Right ventricle myocardium superior (tissue), 1 donor: ENCODE measurements around the gene RANBP17. TPM values are rescaled to one million over a fixed set of nuclear protein-coding genes. Genes with fewer than 3 reads are reported as not detected.
"Not testable (repeated sequence)": the region's sequence is repeated elsewhere in the genome, so short reads cannot be mapped to it uniquely, and the experiment has no call there.

Source experiments
- ATAC-seq: fragments of 200-7000 bp; cut with Tn5 transposase; one replicate; pipeline ENCODE4 v1.9.1; 2020; ENCODE audit warnings: mild to moderate bottlenecking; ENCODE audit not compliant: poor library complexity
- DNase-seq: peaks from one replicate; pipeline ENCODE4 v3.0.0-alpha.2; 2020
- intact Hi-C: fragments of 100-400 bp; cut with DNase I; formaldehyde crosslinking; loops from one replicate; pipeline ENCODE4 v1.11.2; 2022
- total RNA-seq: library from RNA; stranded (reverse); fragmentation: NEBNext Ultra II Directional; extraction: Animal tissue kit (Norgen Biotek cat#: 25700); gene quantifications from one replicate; pipeline ENCODE4 v1.2.1, GENCODE V29; 2021
- donor health status: DM: no; HTN: yes; CAD: no; lungs with severe emphysema.

The RANBP17 gene
- total RNA-seq, 1 donor from 2014 or later, result 2.9 TPM

DNA sequence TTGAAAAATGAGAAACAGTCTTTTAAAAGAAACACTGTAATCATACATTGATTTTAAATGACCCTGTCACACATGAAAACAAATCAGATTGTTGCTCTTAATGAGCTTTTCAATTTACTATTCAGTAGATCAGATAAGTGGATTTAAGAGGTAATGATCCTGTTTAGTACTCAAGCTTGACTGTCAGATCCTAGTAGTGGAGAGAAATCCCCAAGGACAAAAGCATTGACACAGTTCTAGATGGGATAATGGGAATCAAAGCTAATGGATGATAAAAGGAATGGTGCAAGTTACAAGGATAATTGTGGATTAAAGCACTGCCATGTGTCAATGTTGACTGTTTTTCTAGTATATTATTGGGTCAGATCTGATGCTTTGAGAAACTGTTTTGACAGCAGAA lies 304.9 kb downstream of the RANBP17 start:
- intact Hi-C loops, result no loop called here
- ATAC-seq (no peak), DNase-seq (no peak)

DNA sequence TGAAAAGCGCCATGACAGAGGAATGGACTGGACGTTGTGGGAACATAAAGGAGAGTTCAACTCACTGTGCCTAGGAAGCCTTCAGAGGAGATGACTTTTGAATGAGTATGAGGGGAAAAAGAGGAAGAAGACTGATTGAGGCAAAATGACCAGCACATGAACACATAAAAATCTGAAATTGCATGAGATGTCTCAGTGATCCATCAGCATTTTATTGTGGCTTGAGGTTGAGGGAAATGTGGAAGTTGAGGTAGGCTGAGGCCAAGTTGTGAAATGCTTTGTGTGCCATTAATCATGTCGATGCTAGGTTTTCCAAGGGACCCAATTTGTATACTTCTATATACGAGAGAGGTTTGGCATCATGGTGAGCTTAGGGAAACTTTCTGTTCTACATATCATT lies 306.4 kb downstream of the RANBP17 start:
- intact Hi-C loops, result no loop called here
- ATAC-seq (no peak), DNase-seq (no peak)

DNA sequence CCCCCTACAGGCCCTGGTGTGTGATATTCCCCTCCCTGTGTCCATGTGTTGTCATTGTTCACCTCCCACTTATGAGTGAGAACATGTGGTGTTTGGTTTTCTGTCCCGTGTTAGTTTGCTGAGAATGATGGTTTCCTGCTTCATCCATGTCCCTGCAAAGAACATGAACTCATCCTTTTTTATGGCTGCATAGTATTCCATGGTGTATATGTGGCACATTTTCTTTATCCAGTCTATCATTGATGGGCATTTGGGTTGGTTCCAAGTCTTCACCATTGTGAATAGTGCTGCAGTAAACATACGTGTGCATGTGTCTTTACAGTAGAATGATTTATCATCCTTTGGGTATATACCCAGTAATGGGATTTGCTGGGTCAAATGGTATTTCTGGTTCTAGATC lies 313.1 kb downstream of the RANBP17 start:
- ATAC-seq, DNase-seq, intact Hi-C loops: not testable (repeated sequence)

DNA sequence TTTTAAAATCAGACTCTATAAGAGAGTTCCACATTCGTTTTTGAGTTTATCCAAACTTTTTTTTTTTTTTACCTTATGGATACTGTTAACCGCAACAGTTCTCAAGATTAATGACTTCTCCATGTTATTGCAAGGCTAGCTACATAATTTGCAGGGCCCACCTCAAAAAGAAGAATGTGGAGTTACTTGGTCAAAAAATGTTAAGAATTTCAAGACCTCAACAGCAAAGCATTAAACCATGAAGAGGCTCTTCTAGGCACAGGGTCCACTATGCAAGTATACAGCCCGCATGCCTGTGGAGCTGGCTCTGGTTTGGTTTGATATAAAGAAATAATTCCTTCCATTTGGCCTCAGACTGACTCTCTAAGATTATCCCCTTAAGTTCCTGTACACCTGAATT lies 313.9 kb downstream of the RANBP17 start:
- intact Hi-C loops, result no loop called here
- no peak for DNase-seq
- ATAC-seq, result no peak

DNA sequence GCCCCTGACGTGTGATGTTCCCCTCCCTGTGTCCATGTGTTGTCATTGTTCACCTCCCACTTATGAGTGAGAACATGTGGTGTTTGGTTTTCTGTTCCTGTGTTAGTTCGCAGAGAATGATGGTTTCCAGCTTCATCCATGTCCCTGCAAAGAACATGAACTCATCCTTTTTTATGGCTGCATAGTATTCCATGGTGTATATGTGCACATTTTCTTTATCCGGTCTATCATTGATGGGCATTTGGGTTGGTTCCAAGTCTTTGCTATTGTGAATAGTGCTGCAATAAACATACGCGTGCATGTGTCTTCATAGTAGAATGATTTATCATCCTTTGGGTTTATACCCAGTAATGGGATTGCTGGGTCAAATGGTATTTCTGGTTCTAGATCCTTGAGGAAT lies 316.4 kb downstream of the RANBP17 start:
- DNase-seq, intact Hi-C loops, ATAC-seq: not testable (repeated sequence)

DNA sequence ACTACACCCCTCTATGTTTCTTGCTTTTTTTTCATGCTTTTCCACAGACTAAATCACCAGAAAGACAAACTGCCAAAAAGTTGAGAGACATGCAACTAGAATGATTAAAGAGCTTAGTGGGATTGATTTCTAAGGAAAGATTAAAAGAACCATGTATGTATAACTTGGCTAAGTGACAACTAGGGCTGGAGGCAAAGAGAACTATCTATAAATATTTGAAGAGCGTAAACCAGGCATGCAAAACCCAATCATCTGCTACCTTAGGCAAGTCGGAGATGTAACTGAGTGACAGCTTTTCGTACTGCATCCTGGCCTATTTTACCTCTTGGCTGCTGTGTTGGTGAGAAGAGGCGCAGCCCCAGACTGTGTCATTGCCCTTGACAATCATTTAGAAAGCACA lies 326.2 kb downstream of the RANBP17 start:
- no peak for DNase-seq
- intact Hi-C loops, result no loop called here
- no peak for ATAC-seq

DNA sequence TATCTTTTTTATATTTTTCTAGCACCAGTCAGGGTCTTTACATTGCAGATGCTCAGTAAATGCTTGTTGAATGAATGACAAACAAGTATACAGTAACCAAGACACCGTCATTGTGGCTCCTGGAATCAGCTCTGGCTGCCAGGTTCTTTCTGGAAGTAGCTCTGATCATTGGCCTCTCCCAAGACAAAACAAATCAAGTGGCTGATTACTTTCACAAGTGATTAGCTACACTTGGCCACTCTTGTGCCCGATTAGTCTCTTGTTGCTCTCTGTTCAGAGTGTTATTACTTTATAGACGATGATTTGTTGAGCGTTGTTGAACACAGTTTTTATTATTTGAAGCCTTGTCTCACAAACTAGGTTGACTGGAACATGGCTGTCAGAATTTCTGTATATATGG lies 327.6 kb downstream of the RANBP17 start:
- DNase-seq (no peak), ATAC-seq (no peak)
- intact Hi-C loops, result no loop called here

DNA sequence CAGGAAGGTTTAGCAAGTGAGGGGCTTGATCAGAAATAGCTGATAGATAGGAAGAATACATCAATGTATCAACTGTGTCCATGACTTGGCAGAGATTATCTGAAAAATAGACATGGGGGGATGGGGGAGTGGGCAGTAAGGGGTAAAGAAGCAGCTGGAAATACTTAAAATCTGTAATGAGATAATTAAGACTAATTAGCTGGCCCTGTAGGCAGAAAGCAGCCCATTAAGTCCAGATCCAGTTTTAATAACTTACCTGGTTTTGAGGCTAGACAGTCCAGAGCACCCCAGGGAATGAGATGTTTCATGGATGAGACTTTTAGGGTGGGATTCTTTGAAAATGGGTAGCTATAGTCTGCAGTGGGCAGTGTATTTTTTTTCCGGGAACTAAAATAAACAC lies 330.3 kb downstream of the RANBP17 start:
- intact Hi-C loops, result no loop called here
- ATAC-seq (no peak), DNase-seq (no peak)

DNA sequence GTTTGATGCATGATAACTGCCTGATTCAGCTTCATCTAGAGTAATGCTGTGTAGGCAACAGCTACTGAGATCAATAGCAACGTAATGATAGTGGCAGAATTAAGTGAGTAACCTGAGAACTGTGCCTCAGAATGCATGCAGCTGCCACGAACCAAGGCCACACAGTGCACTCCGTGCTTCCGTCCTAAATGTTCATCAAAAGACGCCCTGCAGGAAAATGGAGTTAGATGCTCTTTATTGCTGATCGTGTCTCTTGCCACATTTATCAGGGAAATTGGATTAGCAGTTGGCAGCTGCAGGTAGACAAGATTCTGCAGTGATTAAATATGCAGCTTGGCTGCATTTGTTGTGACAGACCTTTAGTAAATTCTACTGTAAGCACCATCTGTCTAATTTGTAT lies 339.5 kb downstream of the RANBP17 start:
- intact Hi-C loops, result no loop called here
- no peak for DNase-seq
- ATAC-seq, result no peak

DNA sequence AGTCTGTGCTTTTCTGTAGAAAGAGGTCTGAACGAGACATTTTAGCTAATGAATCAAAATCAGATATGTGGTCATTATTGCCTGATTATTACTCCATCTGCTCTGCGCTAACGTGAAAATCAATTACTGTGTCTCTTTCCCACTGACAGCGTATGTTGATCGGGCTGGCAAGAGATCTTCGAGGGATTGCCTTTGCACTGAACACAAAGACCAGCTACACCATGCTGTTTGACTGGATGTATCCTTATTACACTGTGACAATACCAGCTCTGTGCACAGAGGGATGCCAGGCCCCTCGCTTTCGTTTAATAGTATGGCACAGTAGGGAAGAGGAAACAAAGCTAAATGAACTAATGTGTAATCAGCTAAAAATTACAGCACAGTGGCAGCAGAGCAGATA lies 343.6 kb downstream of the RANBP17 start:
- intact Hi-C loops, result loop anchor here (5.0 kb wide), 1 partner anchor 132 kb away; no protein-coding TSS in a partner anchor
- DNase-seq, result no peak
- no peak for ATAC-seq

DNA sequence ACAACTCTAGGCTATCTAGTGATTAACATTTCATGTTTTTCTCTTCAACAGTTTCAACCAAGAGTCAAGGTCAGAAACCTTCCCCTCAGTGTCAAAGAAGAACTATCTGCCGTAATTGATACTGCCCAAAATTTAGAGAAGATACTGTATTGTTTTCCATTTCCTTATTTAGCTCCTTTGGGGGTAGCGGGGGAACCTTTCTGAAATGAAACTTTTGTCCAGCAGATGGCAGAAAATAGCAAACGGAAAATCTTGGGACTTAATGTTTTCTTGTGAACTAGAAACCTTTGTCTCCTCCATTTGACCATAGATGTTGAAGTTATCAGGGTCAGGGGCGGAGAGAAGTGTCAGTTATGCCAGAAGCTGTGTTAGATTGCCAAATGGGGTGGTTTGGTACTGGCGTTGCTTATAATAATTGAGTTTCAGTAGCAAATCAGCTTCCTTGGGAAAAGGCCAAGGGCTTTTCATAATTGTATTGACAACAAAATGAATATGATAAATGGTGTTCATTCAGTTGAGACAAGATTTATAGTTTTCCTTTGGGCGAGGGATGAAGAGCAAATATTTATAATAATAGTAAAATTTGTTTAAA lies 345.5 kb downstream of the RANBP17 start:
- intact Hi-C loops, result loop anchor here (5.0 kb wide), 1 partner anchor 130 kb away; no protein-coding TSS in a partner anchor
- no peak for DNase-seq

DNA sequence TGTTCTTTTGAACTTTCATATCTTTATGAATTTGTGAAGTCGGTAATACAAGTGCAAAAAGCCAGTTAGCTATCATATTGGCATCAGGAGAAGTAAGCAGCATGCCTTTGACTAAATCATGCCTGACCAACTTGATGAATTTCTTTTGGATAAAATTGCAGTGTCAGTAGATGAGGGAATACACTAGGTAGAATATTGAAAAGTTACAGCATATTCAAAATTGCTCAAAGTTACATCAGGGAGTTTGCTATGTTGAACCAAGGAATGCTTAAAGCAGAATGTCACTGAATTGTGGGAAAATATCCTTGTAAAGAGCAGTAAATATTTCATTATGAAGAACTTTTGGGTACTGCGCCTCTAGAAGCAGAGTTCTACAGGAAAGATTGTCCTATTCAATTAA lies 360.1 kb downstream of the RANBP17 start:
- ATAC-seq (no peak), DNase-seq (no peak)
- intact Hi-C loops, result no loop called here

More for the DNA sequence above, 345.5 kb downstream of the RANBP17 start:
- ATAC-seq, result no peak

DNA sequence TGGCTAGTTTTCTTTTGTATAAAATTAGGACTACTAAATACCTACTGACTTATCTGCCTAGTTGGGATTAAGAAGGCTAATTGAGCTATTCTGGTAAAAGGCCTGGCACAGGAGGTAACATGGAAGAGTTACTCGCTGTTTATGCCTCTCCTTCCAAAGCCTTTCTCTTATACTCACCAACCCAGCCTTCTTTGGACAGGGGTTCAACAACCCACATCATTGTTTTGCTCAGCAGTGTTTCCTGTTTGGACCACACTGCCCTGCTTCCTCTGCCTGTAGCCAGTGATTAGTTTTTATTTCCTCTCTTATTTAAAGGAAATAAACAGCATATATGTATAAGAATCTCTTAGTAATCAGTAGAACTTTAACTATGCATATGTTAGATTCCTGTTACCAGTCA lies 362.1 kb downstream of the RANBP17 start:
- DNase-seq, result no peak
- ATAC-seq, result no peak
- intact Hi-C loops, result no loop called here

DNA sequence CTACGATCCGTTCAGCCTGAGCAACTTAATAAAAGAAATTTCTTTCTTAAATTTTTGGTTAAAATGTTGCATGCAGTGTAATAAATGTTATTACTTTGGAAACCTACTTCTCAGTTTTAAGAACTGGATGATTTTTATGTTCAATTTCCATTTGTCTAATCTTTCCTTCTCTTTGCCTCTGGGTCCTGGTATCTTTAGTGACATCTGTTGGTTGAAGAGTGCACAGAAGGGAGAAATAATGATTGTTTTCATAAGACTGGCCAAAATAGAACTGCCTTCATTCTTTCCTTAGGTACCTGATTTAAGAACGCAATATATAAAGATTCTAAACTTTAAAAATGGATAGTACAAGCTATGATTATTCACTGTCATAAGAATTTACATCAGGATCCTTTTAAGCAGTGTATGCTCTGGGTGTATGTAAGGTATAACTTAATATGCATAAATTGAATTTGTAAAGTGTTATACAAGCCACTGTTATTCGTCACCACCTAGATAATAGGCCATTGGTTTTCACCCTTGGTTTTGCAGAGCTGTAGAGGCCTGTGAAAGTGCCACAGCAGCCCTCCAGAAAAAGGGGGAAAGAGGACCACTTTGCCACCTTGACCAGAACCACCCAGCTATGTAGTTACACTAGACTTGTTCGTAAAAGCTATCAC lies 364.4 kb downstream of the RANBP17 start:
- ATAC-seq, result no peak
- intact Hi-C loops, result no loop called here
- no peak for DNase-seq

DNA sequence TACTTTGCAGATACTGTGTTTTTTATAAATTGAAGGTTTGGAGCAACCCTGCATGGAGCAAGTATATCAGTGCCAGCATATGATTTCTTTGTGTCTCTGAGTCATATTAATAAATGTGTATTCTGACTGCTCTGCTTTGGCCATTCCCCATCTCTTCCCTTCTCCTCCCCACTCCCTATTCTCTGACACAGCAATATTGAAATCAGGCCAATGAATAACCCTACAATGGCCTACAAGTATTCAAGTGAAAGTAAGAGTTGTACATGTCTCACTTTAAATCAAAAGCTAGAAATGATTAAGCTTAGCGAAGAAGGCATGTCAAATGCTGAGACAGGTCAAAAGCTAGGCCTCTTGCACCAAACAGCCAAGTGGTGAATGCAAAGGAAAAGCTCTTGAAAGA lies 365.0 kb downstream of the RANBP17 start:
- intact Hi-C loops, result no loop called here
- DNase-seq, result no peak
- ATAC-seq, result no peak

DNA sequence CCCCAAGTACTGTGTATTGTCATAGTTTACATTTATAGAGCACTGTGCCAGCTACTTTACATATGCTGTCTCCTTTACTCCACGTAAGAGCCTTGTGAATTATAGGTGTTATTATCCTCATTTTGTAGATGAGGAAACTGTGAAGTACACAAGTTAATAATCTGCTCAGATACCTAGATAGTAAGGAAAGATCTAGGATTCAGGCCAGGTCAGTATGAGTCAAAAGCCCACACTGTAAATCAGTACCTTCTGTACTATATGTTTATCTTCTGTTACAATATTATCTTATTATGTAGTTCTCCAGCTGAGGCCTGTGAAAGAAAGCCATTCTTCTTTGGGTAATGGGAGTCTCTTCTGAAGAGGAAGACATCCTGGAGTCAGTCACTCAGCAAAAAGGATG lies 374.8 kb downstream of the RANBP17 start:
- ATAC-seq (no peak), DNase-seq (no peak)
- intact Hi-C loops, result no loop called here

DNA sequence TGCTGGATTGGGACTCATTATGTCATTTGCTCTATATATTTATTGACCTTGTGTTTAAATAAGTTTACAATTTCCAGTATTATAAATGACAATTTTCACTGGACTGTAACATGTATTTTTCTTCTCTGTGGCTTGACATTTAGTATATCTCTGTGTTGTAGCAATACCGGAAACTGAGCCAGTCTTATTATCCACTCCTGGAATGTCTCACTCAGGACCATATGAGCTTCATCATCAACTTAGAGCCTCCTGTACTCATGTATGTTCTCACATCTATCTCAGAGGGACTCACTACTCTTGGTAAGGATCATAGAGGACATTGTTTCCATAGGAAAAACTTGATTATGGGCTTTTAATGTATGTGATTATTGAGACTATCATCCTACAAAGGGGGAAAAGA lies 380.7 kb downstream of the RANBP17 start:
- intact Hi-C loops, result no loop called here
- no peak for ATAC-seq
- no peak for DNase-seq

DNA sequence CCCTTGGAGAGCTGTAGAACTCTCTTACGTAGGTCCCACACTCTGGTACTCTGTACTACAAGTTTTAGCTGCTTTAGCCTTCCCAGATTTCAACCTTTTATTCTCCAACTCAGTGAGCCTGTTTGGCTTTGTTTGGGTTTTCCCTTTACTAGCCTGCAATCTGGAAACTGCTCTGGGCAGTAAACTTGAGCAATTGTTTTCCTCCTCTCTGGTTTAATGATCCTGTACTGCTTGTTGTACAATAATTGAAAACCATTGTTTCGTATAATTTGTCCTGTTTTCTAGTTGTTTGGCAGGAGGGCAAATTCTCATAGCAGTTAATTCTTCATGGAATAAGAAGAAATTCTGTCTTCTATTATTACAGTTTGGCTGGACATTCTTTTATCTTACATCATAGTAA lies 384.4 kb downstream of the RANBP17 start:
- intact Hi-C loops, result no loop called here
- no peak for ATAC-seq
- DNase-seq, result no peak

DNA sequence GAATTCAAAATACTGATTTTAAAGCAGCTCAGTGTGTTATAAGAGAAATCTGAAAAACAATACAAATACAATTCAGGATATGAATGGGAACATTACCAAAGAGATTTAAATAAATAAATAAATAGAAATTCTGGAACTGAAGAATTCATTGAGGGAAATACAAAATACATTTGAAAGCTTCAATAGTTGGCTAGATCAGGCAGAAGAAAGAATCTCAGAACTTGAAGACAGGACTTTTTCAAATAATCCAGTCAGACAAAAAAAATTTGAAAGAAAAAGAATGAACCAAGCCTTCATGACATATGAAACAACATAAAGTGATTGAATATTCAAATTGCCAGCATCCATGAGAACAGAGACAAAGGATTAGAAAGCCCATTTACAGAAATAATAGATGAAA lies 387.6 kb downstream of the RANBP17 start:
- DNase-seq, result no peak
- no peak for ATAC-seq
- intact Hi-C loops, result no loop called here

DNA sequence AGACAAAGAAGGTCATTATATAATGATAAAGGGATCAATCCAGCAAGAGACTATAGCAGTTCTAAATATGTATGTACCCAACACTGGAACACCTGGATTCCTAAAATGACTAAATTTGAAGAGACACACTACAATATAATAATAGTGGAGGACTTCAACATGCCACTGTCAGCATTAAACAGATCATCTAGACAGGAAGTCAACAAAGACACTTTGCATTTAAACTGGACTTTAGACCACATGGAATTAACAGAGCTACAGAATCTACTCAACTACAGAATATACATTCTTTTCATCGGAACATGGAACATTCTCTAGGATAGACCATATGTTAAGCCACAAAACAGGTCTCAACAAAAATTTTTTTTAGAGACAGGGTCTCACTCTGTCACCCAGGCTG lies 388.9 kb downstream of the RANBP17 start:
- intact Hi-C loops, result no loop called here
- ATAC-seq, result no peak
- DNase-seq, result no peak

DNA sequence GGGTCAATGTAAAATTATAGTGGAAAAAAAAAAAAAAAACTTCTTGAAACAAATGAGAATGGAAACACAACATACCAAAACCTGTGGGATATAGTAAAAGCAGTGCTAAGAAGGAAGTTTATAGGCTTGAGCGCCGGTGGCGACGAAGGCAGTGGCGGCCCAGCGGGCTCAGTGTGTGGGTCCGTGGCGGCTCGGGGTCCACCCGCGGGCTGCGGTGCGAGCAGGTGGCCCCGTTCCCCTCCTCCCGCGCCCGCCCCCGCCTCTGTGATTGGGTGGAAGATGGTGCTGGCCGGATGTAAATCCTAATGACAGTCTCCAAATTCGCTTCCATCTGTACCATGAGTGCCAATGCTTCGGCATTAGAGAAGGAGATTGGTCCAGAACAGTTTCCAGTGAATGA lies 389.7 kb downstream of the RANBP17 start:
- ATAC-seq (no peak), DNase-seq (no peak)
- intact Hi-C loops, result no loop called here
